GM23338 (cell line): Measurements from ENCODE around the gene NAT14. TPM values are rescaled to one million over a fixed set of nuclear protein-coding genes. Genes with fewer than 3 reads are reported as not detected.
A peak's percentile ranks its signal among the peaks of the same experiment; 100 is the strongest.

Source experiments
- ATAC-seq: fragments of 200-7000 bp; cut with Tn5 transposase; 3 replicates; pipeline ENCODE4 v1.9.1; 2020
- DNase-seq: peaks from one replicate; pipeline ENCODE4 v3.0.0-alpha.2; 2015; ENCODE audit warnings: low spot score
- H2AFZ ChIP-seq: fragments of 200-600 bp; sonication (generic); 2 replicates; pipeline ENCODE4 v1.8.0; 2016; ENCODE audit warnings: antibody characterized with exemption, mild to moderate bottlenecking, moderate library complexity
- H3F3A ChIP-seq: fragments of 200-600 bp; sonication (generic); replicated peaks from 2 replicates; pipeline ENCODE4 v1.8.0; 2017; ENCODE audit warnings: antibody characterized with exemption, mixed run types, low read depth
- H3K27ac ChIP-seq: fragments of 200-600 bp; sonication (generic); 2 replicates; pipeline ENCODE4 v1.6.1; 2016; ENCODE audit warnings: low read depth
- H3K27me3 ChIP-seq: fragments of 200-600 bp; sonication (generic); 2 replicates; pipeline ENCODE4 v1.8.0; 2016; ENCODE audit warnings: mild to moderate bottlenecking, mixed run types, moderate library complexity; ENCODE audit not compliant: insufficient read depth
- H3K36me3 ChIP-seq: fragments of 200-600 bp; sonication (generic); 2 replicates; pipeline ENCODE4 v1.8.0; 2016; ENCODE audit warnings: mild to moderate bottlenecking; ENCODE audit not compliant: insufficient read depth
- H3K4me1 ChIP-seq: fragments of 200-600 bp; sonication (generic); 2 replicates; pipeline ENCODE4 v1.8.0; 2016; ENCODE audit warnings: mild to moderate bottlenecking, moderate library complexity; ENCODE audit not compliant: insufficient read depth
- H3K4me2 ChIP-seq: fragments of 200-600 bp; sonication (generic); 2 replicates; pipeline ENCODE4 v1.7.1; 2017; ENCODE audit warnings: mixed run types
- H3K4me3 ChIP-seq: fragments of 200-600 bp; sonication (generic); 2 replicates; pipeline ENCODE4 v1.6.1; 2016; ENCODE audit warnings: mixed run types
- H3K79me2 ChIP-seq: fragments of 200-600 bp; sonication (generic); replicated peaks from 2 replicates; pipeline ENCODE4 v1.8.0; 2017; ENCODE audit warnings: mild to moderate bottlenecking; ENCODE audit not compliant: insufficient read depth
- H3K9me2 ChIP-seq: fragments of 200-600 bp; sonication (generic); 2 replicates; pipeline ENCODE4 v1.8.0; 2017; ENCODE audit not compliant: insufficient read depth
- H4K20me1 ChIP-seq: fragments of 200-600 bp; sonication (generic); replicated peaks from 2 replicates; pipeline ENCODE4 v1.8.0; 2017; ENCODE audit warnings: mild to moderate bottlenecking; ENCODE audit not compliant: insufficient read depth
- H3K27ac Mint-ChIP-seq: 2 replicates; pipeline ENCODE4 v1.8.0; 2020; ENCODE audit warnings: inconsistent platforms, mild to moderate bottlenecking, moderate library complexity, mixed read lengths
- H3K27me3 Mint-ChIP-seq: 3 replicates; pipeline ENCODE4 v1.8.0; 2022; ENCODE audit warnings: low read depth, mild to moderate bottlenecking, moderate library complexity, mixed read lengths, inconsistent platforms; ENCODE audit not compliant: insufficient read depth, poor library complexity
- H3K36me3 Mint-ChIP-seq: 3 replicates; pipeline ENCODE4 v1.8.0; 2021; ENCODE audit warnings: low read depth, mild to moderate bottlenecking, inconsistent platforms, moderate library complexity, mixed read lengths
- H3K4me1 Mint-ChIP-seq: 3 replicates; pipeline ENCODE4 v1.8.0; 2020; ENCODE audit warnings: mild to moderate bottlenecking, inconsistent platforms, mixed read lengths
- H3K4me3 Mint-ChIP-seq: 3 replicates; pipeline ENCODE4 v1.8.0; 2021; ENCODE audit warnings: moderate library complexity, mild to moderate bottlenecking, inconsistent platforms, mixed read lengths
- H3K9me3 Mint-ChIP-seq: 3 replicates; pipeline ENCODE4 v1.8.0; 2020; ENCODE audit warnings: moderate library complexity, mild to moderate bottlenecking, inconsistent platforms, mixed read lengths
- EZH2phosphoT487 ChIP-seq: fragments of 200-600 bp; sonication (generic); IDR thresholded peaks from one replicate; pipeline ENCODE4 v1.8.1; 2018; ENCODE audit warnings: antibody characterized with exemption; ENCODE audit not compliant: unreplicated experiment
- NANOG ChIP-seq: IDR thresholded peaks from 2 replicates; pipeline ENCODE4 v1.6.1; 2016; ENCODE audit warnings: antibody characterized with exemption, borderline replicate concordance
- POLR2AphosphoS5 ChIP-seq: IDR thresholded peaks from 2 replicates; pipeline ENCODE4 v1.6.1; 2016; ENCODE audit warnings: antibody characterized with exemption, low read depth
- ZNF114 ChIP-seq: fragments of 250-450 bp; sonication (Bioruptor Pico); IDR thresholded peaks from 2 replicates; pipeline ENCODE4 v1.5.0; 2020; ENCODE audit warnings: mild to moderate bottlenecking, moderate library complexity
- ZNF331 ChIP-seq: fragments of 250-450 bp; sonication (Bioruptor Pico); IDR thresholded peaks from 2 replicates; pipeline ENCODE4 v1.5.0; 2020; ENCODE audit warnings: low read depth, mild to moderate bottlenecking, moderate library complexity
- polyA plus RNA-seq: library from polyadenylated mRNA; unstranded; fragments of >200 nt; fragmentation: Nextera tagmentation; extraction: Ambion mirVana; gene quantifications from 2 replicates; pipeline ENCODE4 v1.2.1, GENCODE V29; 2016
- total RNA-seq: library from RNA; depleted of rRNA; stranded (reverse); fragments of >200 nt; shearing (Covaris generic); gene quantifications from 2 replicates; pipeline ENCODE4 v1.2.3, GENCODE V29; 2014
- TF ChIP-seq, protein P1 (sequence below): fragments of 250-450 bp; sonication (Bioruptor Pico); IDR thresholded peaks from 2 replicates; pipeline ENCODE4 v1.5.0; 2020; ENCODE audit warnings: mild to moderate bottlenecking, moderate library complexity
- TF ChIP-seq, protein P2 (sequence below), 2 experiments: fragments of 200-600 bp in 1 of 2; sonication (generic) in 1 of 2; conservative IDR thresholded peaks; 2 replicates each; pipeline versions ENCODE4 v1.5.1 to v1.6.1; 2016 to 2017; ENCODE audit warnings: antibody characterized with exemption in 2 of 2, low read depth in 2 of 2, mild to moderate bottlenecking in 2 of 2, moderate library complexity in 1 of 2
- TF ChIP-seq, protein P3 (sequence below): IDR thresholded peaks from 2 replicates; pipeline ENCODE4 v1.6.1; 2016; ENCODE audit warnings: antibody characterized with exemption

Gene NAT14
- total and polyA plus RNA-seq, 2 experiments from 2014 or later = 27.8 to 39.6 TPM

DNA sequence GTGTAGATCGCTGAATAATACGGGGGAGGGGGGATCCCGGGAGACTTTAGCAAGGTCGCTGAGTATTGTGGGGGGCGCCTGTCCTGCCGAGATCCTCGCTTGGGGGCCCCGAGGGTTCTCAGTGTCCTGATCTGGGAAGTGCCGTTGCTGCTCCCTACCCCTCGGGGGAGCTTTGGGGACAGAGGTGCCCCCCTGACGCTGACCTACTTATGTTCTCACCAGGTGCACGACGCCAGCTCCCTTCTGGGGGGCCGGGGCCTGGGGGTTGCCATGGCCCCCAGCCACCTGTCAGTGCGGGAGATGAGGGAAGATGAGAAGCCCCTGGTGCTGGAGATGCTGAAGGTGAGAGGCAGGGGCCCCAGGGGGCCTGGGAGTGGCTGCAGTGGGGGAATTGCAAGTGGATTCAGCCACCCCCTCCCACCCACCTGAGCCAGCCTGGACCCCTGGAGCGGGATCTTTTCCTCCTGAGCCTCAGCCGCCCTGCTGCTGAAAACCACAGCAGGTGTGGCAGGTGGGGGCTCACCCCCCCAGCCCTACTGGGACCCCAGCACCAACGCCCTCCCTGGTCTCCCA lies 537 bp downstream of the NAT14 start:
- H3K36me3 ChIP-seq = no peaks in the 10 kb centered on the region
- H3K27ac Mint-ChIP-seq = peak overlapping the region; percentile 97
- no peaks in the 10 kb centered on the region; the same call in 2 of the 3 replicates for H3K36me3 Mint-ChIP-seq
- peak overlapping the region; percentile 80 for H3K4me3 ChIP-seq
- H3K4me1 Mint-ChIP-seq = peaks cover 27% of the 10 kb centered on the region
- H3K27me3 ChIP-seq = no peaks in the 10 kb centered on the region
- H3K4me2 ChIP-seq = peak overlapping the region; percentile 95
- peaks cover 14% of the 10 kb centered on the region for H3K27me3 Mint-ChIP-seq
- TF ChIP-seq ZNF331 (CRISPR knock-in tag) (no peak), POLR2AphosphoS5 (no peak), EZH2phosphoT487 (no peak)
- no peaks in the 10 kb centered on the region for H4K20me1 ChIP-seq
- H2AFZ ChIP-seq = no peak overlapping the region
- peaks cover 17% of the 10 kb centered on the region for H3F3A ChIP-seq
- ATAC-seq (no peak), DNase-seq (no peak)
- H3K9me2 ChIP-seq = no peaks in the 10 kb centered on the region
- no peaks in the 10 kb centered on the region; the same call in 2 of the 3 replicates for H3K9me3 Mint-ChIP-seq
- peak overlapping the region; percentile 91 for H3K4me3 Mint-ChIP-seq
- H3K79me2 ChIP-seq = no peaks in the 10 kb centered on the region
- peaks cover 22% of the 10 kb centered on the region; the same call in 1 of the 2 replicates for H3K4me1 ChIP-seq
- peak overlapping the region; percentile 74; the same call in 1 of the 2 replicates for H3K27ac ChIP-seq

DNA sequence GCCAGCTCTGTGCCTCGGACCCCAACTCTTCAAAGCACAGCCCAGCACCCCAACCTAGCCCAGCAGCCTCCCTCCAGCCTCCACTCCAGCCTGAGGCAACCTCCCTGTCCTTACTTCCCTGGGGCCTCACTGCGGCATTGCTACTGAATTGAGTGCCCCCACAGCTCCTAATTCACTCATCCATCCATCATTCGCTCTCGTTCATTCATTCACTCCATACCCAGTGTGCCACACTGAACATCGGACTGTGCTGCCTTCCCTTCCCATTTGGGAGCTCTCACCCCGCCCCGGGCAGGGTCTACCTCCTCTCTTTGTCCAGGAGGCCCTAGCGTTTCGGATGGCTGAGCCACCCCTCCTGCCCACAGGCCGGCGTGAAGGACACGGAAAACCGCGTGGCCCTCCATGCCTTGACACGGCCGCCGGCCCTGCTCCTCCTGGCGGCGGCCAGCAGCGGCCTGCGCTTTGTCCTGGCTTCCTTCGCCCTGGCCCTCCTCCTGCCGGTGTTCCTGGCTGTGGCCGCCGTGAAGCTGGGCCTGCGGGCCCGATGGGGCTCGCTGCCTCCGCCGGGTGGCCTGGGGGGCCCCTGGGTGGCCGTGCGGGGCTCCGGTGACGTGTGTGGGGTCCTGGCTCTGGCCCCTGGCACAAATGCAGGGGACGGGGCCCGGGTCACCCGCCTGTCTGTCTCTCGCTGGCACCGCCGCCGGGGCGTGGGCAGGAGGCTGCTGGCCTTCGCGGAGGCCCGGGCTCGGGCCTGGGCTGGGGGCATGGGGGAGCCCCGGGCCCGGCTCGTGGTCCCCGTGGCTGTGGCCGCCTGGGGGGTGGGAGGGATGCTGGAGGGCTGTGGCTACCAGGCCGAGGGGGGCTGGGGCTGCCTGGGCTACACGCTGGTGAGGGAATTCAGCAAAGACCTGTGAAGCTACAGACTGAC lies 1.3 kb downstream of the NAT14 start:
- no peak for DNase-seq
- H3K9me3 Mint-ChIP-seq = no peaks in the 10 kb centered on the region; the same call in 2 of the 3 replicates

More for the DNA sequence above, 1.3 kb downstream of the NAT14 start:
- no peak overlapping the region for H3K27ac ChIP-seq
- H3K27me3 ChIP-seq = no peaks in the 10 kb centered on the region
- Mint-ChIP-seq H3K4me1 (peaks cover 24% of the 10 kb centered on the region), H3K36me3 (no peaks in the 10 kb centered on the region; the same call in 2 of the 3 replicates), H3K27ac (peak overlapping the region; percentile 68), H3K4me3 (peak overlapping the region; percentile 91), H3K27me3 (peaks cover 14% of the 10 kb centered on the region)
- no peaks in the 10 kb centered on the region for H3K36me3 ChIP-seq
- no peak for ATAC-seq
- TF ChIP-seq NANOG (no peak), ZNF114 (no peak), ZNF331 (CRISPR knock-in tag) (no peak), EZH2phosphoT487 (no peak)
- TF ChIP-seq, protein P1, sequence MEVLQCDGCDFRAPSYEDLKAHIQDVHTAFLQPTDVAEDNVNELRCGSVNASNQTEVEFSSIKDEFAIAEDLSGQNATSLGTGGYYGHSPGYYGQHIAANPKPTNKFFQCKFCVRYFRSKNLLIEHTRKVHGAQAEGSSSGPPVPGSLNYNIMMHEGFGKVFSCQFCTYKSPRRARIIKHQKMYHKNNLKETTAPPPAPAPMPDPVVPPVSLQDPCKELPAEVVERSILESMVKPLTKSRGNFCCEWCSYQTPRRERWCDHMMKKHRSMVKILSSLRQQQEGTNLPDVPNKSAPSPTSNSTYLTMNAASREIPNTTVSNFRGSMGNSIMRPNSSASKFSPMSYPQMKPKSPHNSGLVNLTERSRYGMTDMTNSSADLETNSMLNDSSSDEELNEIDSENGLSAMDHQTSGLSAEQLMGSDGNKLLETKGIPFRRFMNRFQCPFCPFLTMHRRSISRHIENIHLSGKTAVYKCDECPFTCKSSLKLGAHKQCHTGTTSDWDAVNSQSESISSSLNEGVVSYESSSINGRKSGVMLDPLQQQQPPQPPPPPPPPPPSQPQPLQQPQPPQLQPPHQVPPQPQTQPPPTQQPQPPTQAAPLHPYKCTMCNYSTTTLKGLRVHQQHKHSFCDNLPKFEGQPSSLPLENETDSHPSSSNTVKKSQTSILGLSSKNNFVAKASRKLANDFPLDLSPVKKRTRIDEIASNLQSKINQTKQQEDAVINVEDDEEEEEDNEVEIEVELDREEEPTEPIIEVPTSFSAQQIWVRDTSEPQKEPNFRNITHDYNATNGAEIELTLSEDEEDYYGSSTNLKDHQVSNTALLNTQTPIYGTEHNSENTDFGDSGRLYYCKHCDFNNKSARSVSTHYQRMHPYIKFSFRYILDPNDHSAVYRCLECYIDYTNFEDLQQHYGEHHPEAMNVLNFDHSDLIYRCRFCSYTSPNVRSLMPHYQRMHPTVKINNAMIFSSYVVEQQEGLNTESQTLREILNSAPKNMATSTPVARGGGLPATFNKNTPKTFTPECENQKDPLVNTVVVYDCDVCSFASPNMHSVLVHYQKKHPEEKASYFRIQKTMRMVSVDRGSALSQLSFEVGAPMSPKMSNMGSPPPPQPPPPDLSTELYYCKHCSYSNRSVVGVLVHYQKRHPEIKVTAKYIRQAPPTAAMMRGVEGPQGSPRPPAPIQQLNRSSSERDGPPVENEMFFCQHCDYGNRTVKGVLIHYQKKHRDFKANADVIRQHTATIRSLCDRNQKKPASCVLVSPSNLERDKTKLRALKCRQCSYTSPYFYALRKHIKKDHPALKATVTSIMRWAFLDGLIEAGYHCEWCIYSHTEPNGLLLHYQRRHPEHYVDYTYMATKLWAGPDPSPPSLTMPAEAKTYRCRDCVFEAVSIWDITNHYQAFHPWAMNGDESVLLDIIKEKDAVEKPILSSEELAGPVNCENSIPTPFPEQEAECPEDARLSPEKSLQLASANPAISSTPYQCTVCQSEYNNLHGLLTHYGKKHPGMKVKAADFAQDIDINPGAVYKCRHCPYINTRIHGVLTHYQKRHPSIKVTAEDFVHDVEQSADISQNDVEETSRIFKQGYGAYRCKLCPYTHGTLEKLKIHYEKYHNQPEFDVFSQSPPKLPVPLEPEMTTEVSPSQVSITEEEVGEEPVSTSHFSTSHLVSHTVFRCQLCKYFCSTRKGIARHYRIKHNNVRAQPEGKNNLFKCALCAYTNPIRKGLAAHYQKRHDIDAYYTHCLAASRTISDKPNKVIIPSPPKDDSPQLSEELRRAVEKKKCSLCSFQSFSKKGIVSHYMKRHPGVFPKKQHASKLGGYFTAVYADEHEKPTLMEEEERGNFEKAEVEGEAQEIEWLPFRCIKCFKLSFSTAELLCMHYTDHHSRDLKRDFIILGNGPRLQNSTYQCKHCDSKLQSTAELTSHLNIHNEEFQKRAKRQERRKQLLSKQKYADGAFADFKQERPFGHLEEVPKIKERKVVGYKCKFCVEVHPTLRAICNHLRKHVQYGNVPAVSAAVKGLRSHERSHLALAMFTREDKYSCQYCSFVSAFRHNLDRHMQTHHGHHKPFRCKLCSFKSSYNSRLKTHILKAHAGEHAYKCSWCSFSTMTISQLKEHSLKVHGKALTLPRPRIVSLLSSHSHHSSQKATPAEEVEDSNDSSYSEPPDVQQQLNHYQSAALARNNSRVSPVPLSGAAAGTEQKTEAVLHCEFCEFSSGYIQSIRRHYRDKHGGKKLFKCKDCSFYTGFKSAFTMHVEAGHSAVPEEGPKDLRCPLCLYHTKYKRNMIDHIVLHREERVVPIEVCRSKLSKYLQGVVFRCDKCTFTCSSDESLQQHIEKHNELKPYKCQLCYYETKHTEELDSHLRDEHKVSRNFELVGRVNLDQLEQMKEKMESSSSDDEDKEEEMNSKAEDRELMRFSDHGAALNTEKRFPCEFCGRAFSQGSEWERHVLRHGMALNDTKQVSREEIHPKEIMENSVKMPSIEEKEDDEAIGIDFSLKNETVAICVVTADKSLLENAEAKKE = no peak
- TF ChIP-seq, protein P2, sequence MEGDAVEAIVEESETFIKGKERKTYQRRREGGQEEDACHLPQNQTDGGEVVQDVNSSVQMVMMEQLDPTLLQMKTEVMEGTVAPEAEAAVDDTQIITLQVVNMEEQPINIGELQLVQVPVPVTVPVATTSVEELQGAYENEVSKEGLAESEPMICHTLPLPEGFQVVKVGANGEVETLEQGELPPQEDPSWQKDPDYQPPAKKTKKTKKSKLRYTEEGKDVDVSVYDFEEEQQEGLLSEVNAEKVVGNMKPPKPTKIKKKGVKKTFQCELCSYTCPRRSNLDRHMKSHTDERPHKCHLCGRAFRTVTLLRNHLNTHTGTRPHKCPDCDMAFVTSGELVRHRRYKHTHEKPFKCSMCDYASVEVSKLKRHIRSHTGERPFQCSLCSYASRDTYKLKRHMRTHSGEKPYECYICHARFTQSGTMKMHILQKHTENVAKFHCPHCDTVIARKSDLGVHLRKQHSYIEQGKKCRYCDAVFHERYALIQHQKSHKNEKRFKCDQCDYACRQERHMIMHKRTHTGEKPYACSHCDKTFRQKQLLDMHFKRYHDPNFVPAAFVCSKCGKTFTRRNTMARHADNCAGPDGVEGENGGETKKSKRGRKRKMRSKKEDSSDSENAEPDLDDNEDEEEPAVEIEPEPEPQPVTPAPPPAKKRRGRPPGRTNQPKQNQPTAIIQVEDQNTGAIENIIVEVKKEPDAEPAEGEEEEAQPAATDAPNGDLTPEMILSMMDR (conservative IDR thresholded peaks at IDR 0.05; ENCODE audit: low read depth in 2 of 2) = peak in 1 of 2 experiments; percentile 15; a peak in 1 of 4 replicates
- TF ChIP-seq, protein P3, sequence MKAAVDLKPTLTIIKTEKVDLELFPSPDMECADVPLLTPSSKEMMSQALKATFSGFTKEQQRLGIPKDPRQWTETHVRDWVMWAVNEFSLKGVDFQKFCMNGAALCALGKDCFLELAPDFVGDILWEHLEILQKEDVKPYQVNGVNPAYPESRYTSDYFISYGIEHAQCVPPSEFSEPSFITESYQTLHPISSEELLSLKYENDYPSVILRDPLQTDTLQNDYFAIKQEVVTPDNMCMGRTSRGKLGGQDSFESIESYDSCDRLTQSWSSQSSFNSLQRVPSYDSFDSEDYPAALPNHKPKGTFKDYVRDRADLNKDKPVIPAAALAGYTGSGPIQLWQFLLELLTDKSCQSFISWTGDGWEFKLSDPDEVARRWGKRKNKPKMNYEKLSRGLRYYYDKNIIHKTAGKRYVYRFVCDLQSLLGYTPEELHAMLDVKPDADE = no peak
- H3K79me2 ChIP-seq = no peaks in the 10 kb centered on the region
- peaks cover 15% of the 10 kb centered on the region for H3F3A ChIP-seq
- no peak overlapping the region for H2AFZ ChIP-seq
- peak overlapping the region; percentile 80; the same call in 1 of the 2 replicates for H3K4me3 ChIP-seq
- H3K9me2 ChIP-seq = no peaks in the 10 kb centered on the region
- H4K20me1 ChIP-seq = no peaks in the 10 kb centered on the region
- H3K4me2 ChIP-seq = peak overlapping the region; percentile 95
- peaks cover 22% of the 10 kb centered on the region; the same call in 1 of the 2 replicates for H3K4me1 ChIP-seq
